HEK293 (cell line): Measurements from ENCODE around the gene CCSER2.

ENCODE experiments used
- CTCF ChIA-PET: fragments of 350-600 bp; formaldehyde crosslinking; extraction: SDS; loops from one replicate; lab custom pipeline; 2021; ENCODE audit warnings: antibody characterized with exemption; lab: Yijun Ruan, JAX
- POLR2A ChIA-PET: fragments of 300-600 bp; formaldehyde crosslinking; extraction: SDS; loops from one replicate; lab custom pipeline; 2020; ENCODE audit warnings: antibody characterized with exemption, inconsistent platforms; lab: Yijun Ruan, JAX
- H3K27ac ChIP-seq: fragments of 200-500 bp; sonication (Bioruptor generic); 2 replicates; pipeline ENCODE4 v1.5.1; 2014; ENCODE audit warnings: low read depth, low read length, control low read depth, inconsistent platforms; ENCODE audit errors: extremely low read depth
- H3K36me3 ChIP-seq, 2 experiments: fragments of 200-500 bp in 1 of 2; sonication (Bioruptor generic) in 1 of 2; 1 replicate in 1 of 2; 2 replicates in 1 of 2; pipeline ENCODE4 v1.5.1; 2014 to 2017; ENCODE audit warnings: inconsistent platforms in 2 of 2, low read length in 2 of 2; ENCODE audit not compliant: control insufficient read depth in 2 of 2, insufficient read depth in 1 of 2
- H3K4me1 ChIP-seq: fragments of 200-500 bp; sonication (Bioruptor generic); 2 replicates; pipeline ENCODE4 v1.5.1; 2014; ENCODE audit warnings: mild to moderate bottlenecking, low read length, inconsistent platforms; ENCODE audit not compliant: control insufficient read depth, insufficient read depth
- H3K4me3 ChIP-seq: 2 replicates; pipeline ENCODE4 v1.5.1; 2011; ENCODE audit warnings: low read depth, mild to moderate bottlenecking, control low read depth, low read length, moderate library complexity
- H3K9me3 ChIP-seq: fragments of 200-500 bp; sonication (Bioruptor generic); 2 replicates; pipeline ENCODE4 v1.5.1; 2014; ENCODE audit warnings: low read depth, low read length, inconsistent platforms; ENCODE audit not compliant: control insufficient read depth, insufficient read depth
- BCL11A ChIP-seq: fragments of 450-650 bp; formaldehyde crosslinking; IDR thresholded peaks from 2 replicates; pipeline ENCODE4 v1.5.1; 2016; ENCODE audit warnings: low read depth, missing biosample characterization, missing genetic modification characterization
- MZF1 ChIP-seq: fragments of 450-650 bp; formaldehyde crosslinking; IDR thresholded peaks from 2 replicates; pipeline ENCODE4 v1.5.1; 2017; ENCODE audit warnings: missing biosample characterization, missing genetic modification characterization, borderline replicate concordance
- YY1 ChIP-seq: fragments of 450-650 bp; formaldehyde crosslinking; IDR thresholded peaks from 2 replicates; pipeline ENCODE4 v1.5.1; 2018; ENCODE audit warnings: missing biosample characterization, missing genetic modification characterization
- ZNF292 ChIP-seq: fragments of 450-650 bp; formaldehyde crosslinking; IDR thresholded peaks from 2 replicates; pipeline ENCODE4 v1.5.1; 2016; ENCODE audit warnings: low read depth, missing biosample characterization, missing genetic modification characterization, borderline replicate concordance
- ZNF335 ChIP-seq: fragments of 450-650 bp; formaldehyde crosslinking; conservative IDR thresholded peaks from 2 replicates; pipeline ENCODE4 v1.5.1; 2016; ENCODE audit warnings: missing biosample characterization, missing genetic modification characterization
- ZNF600 ChIP-seq: fragments of 450-650 bp; formaldehyde crosslinking; IDR thresholded peaks from 2 replicates; pipeline ENCODE4 v1.5.1; 2016; ENCODE audit warnings: missing biosample characterization, missing genetic modification characterization
- ZNF658 ChIP-seq: fragments of 450-650 bp; formaldehyde crosslinking; IDR thresholded peaks from 2 replicates; pipeline ENCODE4; 2016; ENCODE audit warnings: missing biosample characterization, missing genetic modification characterization
- ZNF660 ChIP-seq: fragments of 450-650 bp; IDR thresholded peaks from 2 replicates; pipeline ENCODE4 v1.5.1; 2018; ENCODE audit warnings: missing biosample characterization, mild to moderate bottlenecking, missing genetic modification characterization
- ZNF768 ChIP-seq: fragments of 450-650 bp; formaldehyde crosslinking; IDR thresholded peaks from 2 replicates; pipeline ENCODE4 v1.5.1; 2018; ENCODE audit warnings: missing biosample characterization, mild to moderate bottlenecking, missing genetic modification characterization
- ZNF791 ChIP-seq: fragments of 450-650 bp; formaldehyde crosslinking; IDR thresholded peaks from 2 replicates; pipeline ENCODE4 v1.5.1; 2016; ENCODE audit warnings: missing biosample characterization, missing genetic modification characterization
- ZSCAN16 ChIP-seq: fragments of 450-650 bp; formaldehyde crosslinking; IDR thresholded peaks from 2 replicates; pipeline ENCODE4 v1.5.1; 2016; ENCODE audit warnings: missing biosample characterization, missing genetic modification characterization
- TF ChIP-seq, protein P1 (sequence below): fragments of 450-650 bp; formaldehyde crosslinking; conservative IDR thresholded peaks from 2 replicates; pipeline ENCODE4 v1.5.1; 2016; ENCODE audit warnings: low read depth, missing biosample characterization, missing genetic modification characterization
- TF ChIP-seq, protein P2 (sequence below): fragments of 450-650 bp; formaldehyde crosslinking; IDR thresholded peaks from 2 replicates; pipeline ENCODE4 v1.5.1; 2016; ENCODE audit warnings: missing biosample characterization, missing genetic modification characterization
- TF ChIP-seq, protein P3 (sequence below): fragments of 450-650 bp; formaldehyde crosslinking; IDR thresholded peaks from 2 replicates; pipeline ENCODE4 v1.5.1; 2016; ENCODE audit warnings: missing biosample characterization, missing genetic modification characterization

CCSER2 gene

DNA sequence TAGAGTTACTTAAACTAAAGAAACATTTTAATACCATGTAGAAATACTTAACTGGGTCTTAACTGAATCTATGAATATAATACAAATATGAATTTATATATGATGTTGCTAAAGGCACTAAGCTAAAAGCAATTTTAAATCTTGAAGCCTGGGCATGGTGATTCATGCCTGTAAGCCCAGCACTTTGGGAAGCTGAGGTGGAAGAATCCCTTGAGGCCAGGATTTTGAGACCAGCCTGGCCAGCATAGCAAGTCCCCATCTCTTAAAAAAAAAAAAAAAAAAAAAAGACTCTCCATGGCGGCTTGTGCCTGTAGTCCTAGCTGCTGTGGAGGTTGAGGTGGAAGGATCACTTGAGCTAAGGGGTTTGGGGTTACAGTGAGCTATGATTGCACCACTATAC lies 95.3 kb downstream of the CCSER2 start (continued):
- no peak for TF ChIP-seq ZNF658

DNA sequence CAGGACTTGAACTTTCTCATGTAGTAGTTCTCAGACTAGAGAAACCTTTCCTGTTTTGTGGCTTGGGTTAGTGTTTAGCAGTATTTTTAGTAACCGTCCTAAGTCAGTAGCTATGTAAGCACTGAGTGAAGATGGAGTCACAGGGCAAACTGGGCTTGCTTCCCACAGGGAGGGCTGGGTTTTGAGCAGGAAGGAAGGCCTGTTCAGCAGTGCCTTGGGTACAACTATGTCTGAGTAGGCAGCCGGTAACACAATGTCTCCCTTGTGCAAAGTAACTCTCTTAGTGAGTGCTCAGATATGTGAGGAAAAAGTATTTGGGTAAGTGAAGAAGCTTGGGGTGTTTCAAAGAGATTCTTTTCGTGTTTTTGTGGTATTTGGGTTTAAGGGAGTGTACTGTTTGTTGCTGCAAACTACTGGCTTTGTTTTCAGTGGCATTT lies 96.4 kb downstream of the CCSER2 start:
- TF ChIP-seq ZNF600 (tag by site-specific recombination) (0 out of 2 replicates have a peak, but pooled peaks have one; percentile 21), ZNF660 (tag by site-specific recombination) (0 out of 2 replicates have a peak, but pooled peaks have one; percentile 46), BCL11A (tag by site-specific recombination) (no peak), ZNF335 (tag by site-specific recombination) (peak; percentile 45), ZNF292 (no peak)
- TF ChIP-seq, protein P1, sequence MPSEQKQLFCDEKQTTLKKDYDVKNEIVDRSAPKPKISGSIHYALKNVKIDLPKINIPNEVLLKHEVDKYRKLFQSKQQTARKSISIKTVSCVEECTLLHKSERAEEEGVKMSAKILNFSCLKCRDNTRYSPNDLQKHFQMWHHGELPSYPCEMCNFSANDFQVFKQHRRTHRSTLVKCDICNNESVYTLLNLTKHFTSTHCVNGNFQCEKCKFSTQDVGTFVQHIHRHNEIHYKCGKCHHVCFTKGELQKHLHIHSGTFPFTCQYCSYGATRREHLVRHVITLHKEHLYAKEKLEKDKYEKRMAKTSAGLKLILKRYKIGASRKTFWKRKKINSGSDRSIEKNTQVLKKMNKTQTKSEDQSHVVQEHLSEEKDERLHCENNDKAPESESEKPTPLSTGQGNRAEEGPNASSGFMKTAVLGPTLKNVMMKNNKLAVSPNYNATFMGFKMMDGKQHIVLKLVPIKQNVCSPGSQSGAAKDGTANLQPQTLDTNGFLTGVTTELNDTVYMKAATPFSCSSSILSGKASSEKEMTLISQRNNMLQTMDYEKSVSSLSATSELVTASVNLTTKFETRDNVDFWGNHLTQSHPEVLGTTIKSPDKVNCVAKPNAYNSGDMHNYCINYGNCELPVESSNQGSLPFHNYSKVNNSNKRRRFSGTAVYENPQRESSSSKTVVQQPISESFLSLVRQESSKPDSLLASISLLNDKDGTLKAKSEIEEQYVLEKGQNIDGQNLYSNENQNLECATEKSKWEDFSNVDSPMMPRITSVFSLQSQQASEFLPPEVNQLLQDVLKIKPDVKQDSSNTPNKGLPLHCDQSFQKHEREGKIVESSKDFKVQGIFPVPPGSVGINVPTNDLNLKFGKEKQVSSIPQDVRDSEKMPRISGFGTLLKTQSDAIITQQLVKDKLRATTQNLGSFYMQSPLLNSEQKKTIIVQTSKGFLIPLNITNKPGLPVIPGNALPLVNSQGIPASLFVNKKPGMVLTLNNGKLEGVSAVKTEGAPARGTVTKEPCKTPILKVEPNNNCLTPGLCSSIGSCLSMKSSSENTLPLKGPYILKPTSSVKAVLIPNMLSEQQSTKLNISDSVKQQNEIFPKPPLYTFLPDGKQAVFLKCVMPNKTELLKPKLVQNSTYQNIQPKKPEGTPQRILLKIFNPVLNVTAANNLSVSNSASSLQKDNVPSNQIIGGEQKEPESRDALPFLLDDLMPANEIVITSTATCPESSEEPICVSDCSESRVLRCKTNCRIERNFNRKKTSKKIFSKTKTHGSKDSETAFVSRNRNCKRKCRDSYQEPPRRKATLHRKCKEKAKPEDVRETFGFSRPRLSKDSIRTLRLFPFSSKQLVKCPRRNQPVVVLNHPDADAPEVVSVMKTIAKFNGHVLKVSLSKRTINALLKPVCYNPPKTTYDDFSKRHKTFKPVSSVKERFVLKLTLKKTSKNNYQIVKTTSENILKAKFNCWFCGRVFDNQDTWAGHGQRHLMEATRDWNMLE (tag by site-specific recombination), result 0 out of 2 replicates have a peak, but pooled peaks have one; percentile 30
- POLR2A ChIA-PET, result no interaction called here
- H3K4me3 ChIP-seq, result no peak overlapping the region
- H3K27ac ChIP-seq, result no peak overlapping the region
- CTCF ChIA-PET, result interaction anchor here (0.7 to 1.7 kb wide), 4 partner anchors 50 to 114 kb away, joined by 3 to 8 read pairs (median 5); no protein-coding TSS in a partner anchor
- H3K4me1 ChIP-seq, result no peaks in the 10 kb centered on the region
- H3K36me3 ChIP-seq, result peaks cover 0 to 4% of the 10 kb centered on the region in 2 experiments; a peak in 1 of 3 replicates
- no peaks in the 10 kb centered on the region for H3K9me3 ChIP-seq

DNA sequence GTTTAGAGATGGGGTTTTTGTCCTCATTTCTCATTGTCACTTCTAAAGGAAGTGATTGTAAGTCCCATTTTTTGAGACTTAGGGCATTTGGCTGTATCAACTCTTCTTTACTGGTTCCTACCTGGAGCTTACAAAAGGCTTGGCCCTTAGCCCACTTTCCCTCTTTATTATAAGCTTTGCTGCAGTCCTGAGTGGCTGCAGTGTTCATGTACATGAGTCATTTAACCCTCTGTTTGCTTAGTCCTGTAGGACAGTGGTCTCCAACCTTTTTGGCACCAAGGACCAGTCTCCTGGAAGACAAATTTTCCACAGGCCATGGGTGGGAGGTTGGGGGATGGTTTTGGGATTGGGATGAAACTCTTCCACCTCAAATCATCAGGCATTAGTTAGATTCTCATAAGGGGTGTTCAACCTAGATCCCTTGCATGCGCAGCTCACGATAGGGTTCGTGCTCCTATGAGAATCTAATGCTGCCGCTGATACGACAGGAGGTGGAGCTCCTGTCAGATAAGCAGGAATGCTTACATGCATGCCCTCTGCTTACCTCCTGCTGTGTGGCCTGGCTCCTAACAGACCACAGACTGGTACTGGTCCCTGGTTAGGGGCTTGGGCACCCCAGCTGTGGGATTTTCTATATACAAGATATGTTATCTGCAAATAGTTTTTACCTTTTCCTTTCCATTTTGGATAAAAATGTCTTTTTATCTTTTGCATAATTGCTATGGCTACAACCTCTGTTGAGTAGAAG lies 99.7 kb downstream of the CCSER2 start:
- ChIA-PET CTCF (interaction anchor here (0.6 to 4.3 kb wide), 6 partner anchors 11 to 161 kb away, joined by 3 to 27 read pairs (median 6); no protein-coding TSS in a partner anchor), POLR2A (no interaction called here)
- Histone ChIP-seq H3K36me3 (no peaks in the 10 kb centered on the region), H3K9me3 (no peaks in the 10 kb centered on the region), H3K4me3 (no peak overlapping the region), H3K27ac (no peak overlapping the region), H3K4me1 (no peaks in the 10 kb centered on the region)
- TF ChIP-seq ZNF791 (tag by site-specific recombination) (no peak), MZF1 (tag by site-specific recombination) (no peak), ZSCAN16 (no peak), ZNF768 (no peak), YY1 (tag by site-specific recombination) (no peak)
- TF ChIP-seq, protein P2, sequence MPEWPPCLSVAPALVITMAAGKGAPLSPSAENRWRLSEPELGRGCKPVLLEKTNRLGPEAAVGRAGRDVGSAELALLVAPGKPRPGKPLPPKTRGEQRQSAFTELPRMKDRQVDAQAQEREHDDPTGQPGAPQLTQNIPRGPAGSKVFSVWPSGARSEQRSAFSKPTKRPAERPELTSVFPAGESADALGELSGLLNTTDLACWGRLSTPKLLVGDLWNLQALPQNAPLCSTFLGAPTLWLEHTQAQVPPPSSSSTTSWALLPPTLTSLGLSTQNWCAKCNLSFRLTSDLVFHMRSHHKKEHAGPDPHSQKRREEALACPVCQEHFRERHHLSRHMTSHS (tag by site-specific recombination), result no peak
- TF ChIP-seq, protein P3, sequence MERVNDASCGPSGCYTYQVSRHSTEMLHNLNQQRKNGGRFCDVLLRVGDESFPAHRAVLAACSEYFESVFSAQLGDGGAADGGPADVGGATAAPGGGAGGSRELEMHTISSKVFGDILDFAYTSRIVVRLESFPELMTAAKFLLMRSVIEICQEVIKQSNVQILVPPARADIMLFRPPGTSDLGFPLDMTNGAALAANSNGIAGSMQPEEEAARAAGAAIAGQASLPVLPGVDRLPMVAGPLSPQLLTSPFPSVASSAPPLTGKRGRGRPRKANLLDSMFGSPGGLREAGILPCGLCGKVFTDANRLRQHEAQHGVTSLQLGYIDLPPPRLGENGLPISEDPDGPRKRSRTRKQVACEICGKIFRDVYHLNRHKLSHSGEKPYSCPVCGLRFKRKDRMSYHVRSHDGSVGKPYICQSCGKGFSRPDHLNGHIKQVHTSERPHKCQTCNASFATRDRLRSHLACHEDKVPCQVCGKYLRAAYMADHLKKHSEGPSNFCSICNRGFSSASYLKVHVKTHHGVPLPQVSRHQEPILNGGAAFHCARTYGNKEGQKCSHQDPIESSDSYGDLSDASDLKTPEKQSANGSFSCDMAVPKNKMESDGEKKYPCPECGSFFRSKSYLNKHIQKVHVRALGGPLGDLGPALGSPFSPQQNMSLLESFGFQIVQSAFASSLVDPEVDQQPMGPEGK, result no peak
